Psoas muscle (tissue), 8 donors: Measurements from ENCODE around the gene TIMP3. TPM values are rescaled to one million over a fixed set of nuclear protein-coding genes. Genes with fewer than 3 reads are reported as not detected.
"Not testable (repeated sequence)": the region's sequence is repeated elsewhere in the genome, so short reads cannot be mapped to it uniquely, and the experiment has no call there.

Source experiments
- ATAC-seq, 4 donors: fragments of 200-7000 bp; cut with Tn5 transposase; one replicate each; pipeline ENCODE4 v1.9.1; 2020; ENCODE audit warnings: moderate library complexity in 3 of 4, mild to moderate bottlenecking in 2 of 4
- DNase-seq, 2 donors: peaks; one replicate each; pipeline ENCODE4 v3.0.0-alpha.2; 2020
- H3K27ac ChIP-seq: fragments of 200-600 bp; one replicate; pipeline ENCODE4 v1.8.0; 2022
- H3K27me3 ChIP-seq, 3 donors: fragments of 200-600 bp in 1 of 3; one replicate each; pipeline versions ENCODE4 v1.6.1 to v1.8.0; 2013 to 2022; ENCODE audit warnings: low read length in 2 of 3, mild to moderate bottlenecking in 2 of 3, moderate library complexity in 1 of 3; ENCODE audit not compliant: insufficient read depth in 3 of 3
- H3K36me3 ChIP-seq, 2 donors: fragments of 200-600 bp in 1 of 2; one replicate each; pipeline versions ENCODE4 v1.6.1 to v1.8.0; 2013 to 2022; ENCODE audit warnings: low read depth in 1 of 2, mild to moderate bottlenecking in 1 of 2, moderate library complexity in 1 of 2; ENCODE audit not compliant: insufficient read depth in 1 of 2
- H3K4me1 ChIP-seq: fragments of 200-600 bp; one replicate; pipeline ENCODE4 v1.8.0; 2022
- H3K4me3 ChIP-seq: fragments of 200-600 bp; one replicate; pipeline ENCODE4 v1.8.0; 2022; ENCODE audit warnings: mild to moderate bottlenecking
- H3K9me3 ChIP-seq: fragments of 200-600 bp; one replicate; pipeline ENCODE4 v1.8.0; 2022
- CTCF ChIP-seq: fragments of 200-600 bp; IDR thresholded peaks from one replicate; pipeline ENCODE4 v1.8.0; 2022; ENCODE audit warnings: antibody characterized with exemption
- WGBS, 3 donors: extraction: QIAGEN DNeasy Blood & Tissue Kit; methylation state at CpG; one replicate each; pipeline versions ENCODE4 v1.1.6 to v1.1.7; 2013; 5-methylcytosine and 5-hydroxymethylcytosine counted together
- intact Hi-C, 2 donors: fragments of 100-400 bp; cut with DNase I; formaldehyde crosslinking; loops; one replicate each; pipeline versions ENCODE4 v1.11.0 to v1.14.2; 2022
- polyA plus RNA-seq, 3 donors: library from polyadenylated mRNA; stranded (reverse); fragments of 200-250 nt; gene quantifications; one replicate each; pipeline ENCODE4 v1.2.3, GENCODE V29; 2013
- total RNA-seq, 4 donors: library from RNA; stranded (reverse); fragmentation: NEBNext Ultra II Directional in 2 of 4; extraction: Animal tissue kit (Norgen Biotek cat#: 25700) in 2 of 4; gene quantifications; one replicate each; pipeline versions ENCODE4 v1.2.1 to v1.2.4, GENCODE V29; 2021 to 2023
- donor health status: healthy with polysubstance abuse.
- donor health status: DM: no; HTN: no; CAD: no; lungs with moderate emphysema.
- donor health status: Bipolar disorder and iron deficiency.
- donor health status: healthy.
- donor health status: DM: yes; HTN: yes; CAD: no.
- donor health status: DM: no; HTN: no; CAD: no.
- donor health status: DM: no; HTN: no; CAD: no.
- donor health status: DM: yes; HTN: yes; CAD: no.

Gene TIMP3
- total and polyA plus RNA-seq, 7 donors = 58.6 to 160 (median 70.7) TPM

GRCh38 chr22:32754413-32755041 is 47.0 kb upstream of the TIMP3 start:
- peak; percentile 65 to 75 for DNase-seq
- 52 to 69% (median 62%) methylated on average over 6 of the region's 6 CpGs for WGBS, 3 donors
- Histone ChIP-seq H3K9me3 (no peaks in the 10 kb centered on the region), H3K4me1 (peaks cover 4% of the 10 kb centered on the region), H3K27ac (peak overlapping the region; percentile 4), H3K36me3 (no peaks in the 10 kb centered on the region), H3K27me3 (peaks cover 0 to 1% (median 0%) of the 10 kb centered on the region in 3 donors), H3K4me3 (no peak overlapping the region)
- peak; percentile 36 to 88 (median 82) for ATAC-seq
- intact Hi-C loops = no loop called here
- no peak for TF ChIP-seq CTCF

DNA sequence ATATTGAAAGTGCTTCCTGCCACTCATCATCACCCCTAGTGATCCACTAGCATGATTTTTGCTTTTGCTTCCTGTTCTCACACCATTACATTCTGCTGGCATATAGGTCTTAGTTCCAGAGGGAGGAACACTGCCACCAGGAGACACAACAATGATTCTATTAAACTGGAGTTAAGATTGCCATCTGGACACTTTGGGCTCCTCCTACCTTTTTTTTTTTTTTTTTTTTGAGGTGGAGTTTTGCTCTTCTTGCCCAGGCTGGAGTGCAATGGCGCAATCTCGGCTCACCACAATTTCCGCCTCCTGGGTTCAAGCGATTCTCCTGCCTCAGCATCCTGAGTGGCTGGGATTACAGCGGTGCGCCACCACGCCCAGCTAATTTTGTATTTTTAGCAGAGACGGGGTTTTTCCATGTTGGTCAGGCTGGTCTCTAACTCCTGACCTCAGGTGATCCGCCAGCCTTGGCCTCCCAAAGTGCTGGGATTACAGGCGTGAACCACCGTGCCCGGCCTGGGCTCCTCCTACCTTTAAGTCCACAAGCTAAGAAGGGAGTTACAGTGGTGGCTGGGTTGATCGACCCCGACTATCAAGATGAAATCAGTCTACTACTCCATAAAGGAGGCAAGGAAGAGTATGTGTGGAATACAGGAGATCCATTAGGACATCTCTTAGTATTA is 44.3 kb upstream of the TIMP3 start:
- H3K4me1 ChIP-seq, intact Hi-C loops: not testable (repeated sequence)

GRCh38 chr22:32758866-32759385 is 42.6 kb upstream of the TIMP3 start:
- no peaks in the 10 kb centered on the region for H3K9me3 ChIP-seq
- ATAC-seq (no peak), DNase-seq (no peak)
- peaks cover 4% of the 10 kb centered on the region for H3K4me1 ChIP-seq
- 45 to 73% (median 48%) methylated on average over 3 of the region's 3 CpGs for WGBS, 3 donors
- H3K27me3 ChIP-seq = peaks cover 0 to 12% (median 6%) of the 10 kb centered on the region in 3 donors
- H3K27ac ChIP-seq = no peak overlapping the region
- intact Hi-C loops = no loop called here
- TF ChIP-seq CTCF = no peak
- H3K36me3 ChIP-seq = no peaks in the 10 kb centered on the region
- no peak overlapping the region for H3K4me3 ChIP-seq

More for the DNA sequence above, 44.3 kb upstream of the TIMP3 start:
- H3K9me3 ChIP-seq, H3K36me3 ChIP-seq, ATAC-seq, H3K27ac ChIP-seq, DNase-seq, H3K4me3 ChIP-seq: not testable (repeated sequence)
- peaks cover 0 to 12% (median 2%) of the 10 kb centered on the region in 3 donors for H3K27me3 ChIP-seq
- 88 to 97% (median 96%) methylated on average over 14 of the region's 14 CpGs for WGBS, 3 donors

DNA sequence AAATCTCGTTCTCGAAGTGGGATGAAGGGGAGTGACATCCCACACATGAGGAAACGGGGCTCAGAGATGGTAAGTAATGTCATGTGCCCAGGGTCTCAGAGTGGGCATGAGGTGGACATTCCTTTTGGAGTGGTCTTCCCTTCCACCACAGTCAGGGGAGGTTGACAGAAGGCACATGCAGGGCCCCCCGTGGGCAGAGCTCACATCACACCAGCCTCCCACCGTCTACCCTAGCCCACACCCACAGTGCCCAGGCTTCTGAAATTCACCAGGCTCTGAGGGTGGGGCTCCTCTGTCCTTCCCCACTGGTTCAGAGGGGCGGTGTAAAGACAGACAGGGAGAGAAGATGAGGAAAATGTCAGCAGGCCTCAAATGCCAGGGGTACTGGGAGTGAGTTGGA is 41.1 kb upstream of the TIMP3 start:
- intact Hi-C loops = no loop called here
- no peaks in the 10 kb centered on the region for H3K4me1 ChIP-seq
- H3K4me3 ChIP-seq = no peak overlapping the region
- H3K36me3 ChIP-seq = no peaks in the 10 kb centered on the region
- TF ChIP-seq CTCF = no peak
- H3K27ac ChIP-seq = peak overlapping the region; percentile 50
- DNase-seq = no peak
- no peaks in the 10 kb centered on the region for H3K9me3 ChIP-seq
- ATAC-seq = no peak
- WGBS, 3 donors = 60 to 70% (median 67%) methylated on average over 6 of the region's 6 CpGs
- H3K27me3 ChIP-seq = peaks cover 0 to 12% (median 6%) of the 10 kb centered on the region in 3 donors

- peaks cover 0 to 12% (median 6%) of the 10 kb centered on the region in 3 donors for H3K27me3 ChIP-seq
- H3K4me1 ChIP-seq = no peaks in the 10 kb centered on the region
- intact Hi-C loops = no loop called here
- DNase-seq = no peak
- H3K36me3 ChIP-seq = no peaks in the 10 kb centered on the region
- no peak for TF ChIP-seq CTCF
- H3K9me3 ChIP-seq = no peaks in the 10 kb centered on the region
- peak in 3 of 4 donors; percentile 53 to 65 (median 55) for ATAC-seq
- H3K4me3 ChIP-seq = no peak overlapping the region
- WGBS, 3 donors = 22 to 48% (median 41%) methylated on average over 4 of the region's 4 CpGs
- H3K27ac ChIP-seq = peak overlapping the region; percentile 50
Observed at GRCh38 chr22:32760815-32761214, 40.7 kb upstream of the TIMP3 start.
